Fibroblast of lung (primary cell): ENCODE data around the gene PODN. TPM values are rescaled to one million over a fixed set of nuclear protein-coding genes. Genes with fewer than 3 reads are reported as not detected.

Source experiments
- DNase-seq, 2 donors: peaks; one replicate each; pipeline versions ENCODE4 v3.0.0 to v3.0.0-alpha.2; 2010; ENCODE audit warnings: low read depth in 2 of 2
- H2AFZ ChIP-seq: 2 replicates; pipeline ENCODE4 v1.5.1; 2012; ENCODE audit warnings: low read length, control low read depth, inconsistent platforms
- H3K27ac ChIP-seq: 2 replicates; pipeline ENCODE4 v1.5.1; 2011; ENCODE audit warnings: low read length, control low read depth; ENCODE audit not compliant: insufficient read depth
- H3K27me3 ChIP-seq: 2 replicates; pipeline ENCODE4 v1.5.1; 2011; ENCODE audit warnings: mild to moderate bottlenecking, low read length; ENCODE audit not compliant: control insufficient read depth, insufficient read depth
- H3K36me3 ChIP-seq: 2 replicates; pipeline ENCODE4 v1.5.1; 2011; ENCODE audit warnings: low read length; ENCODE audit not compliant: control insufficient read depth, insufficient read depth
- H3K4me1 ChIP-seq: 2 replicates; pipeline ENCODE4 v1.5.1; 2011; ENCODE audit warnings: low read length; ENCODE audit not compliant: control insufficient read depth, insufficient read depth; ENCODE audit errors: extremely low read depth
- H3K4me2 ChIP-seq: 2 replicates; pipeline ENCODE4 v1.5.1; 2011; ENCODE audit warnings: low read length, control low read depth; ENCODE audit not compliant: insufficient read depth; ENCODE audit errors: extremely low read depth
- H3K4me3 ChIP-seq, 4 experiments: fragments of 200-600 bp in 1 of 4; sonication (generic) in 1 of 4; replicated peaks in 1 of 4; 2 replicates each; pipeline ENCODE4 v1.5.1; 2011 to 2016; ENCODE audit warnings: low read length in 4 of 4, low read depth in 3 of 4, mild to moderate bottlenecking in 3 of 4, control low read depth in 2 of 4, inconsistent platforms in 1 of 4, mixed read lengths in 1 of 4; ENCODE audit not compliant: insufficient read depth in 1 of 4; ENCODE audit errors: control extremely low read depth in 1 of 4
- H3K79me2 ChIP-seq: 2 replicates; pipeline ENCODE4 v1.5.1; 2012; ENCODE audit warnings: mild to moderate bottlenecking, low read length, inconsistent platforms; ENCODE audit not compliant: control insufficient read depth, insufficient read depth
- H3K9ac ChIP-seq: 2 replicates; pipeline ENCODE4 v1.5.1; 2011; ENCODE audit warnings: mild to moderate bottlenecking, low read length, control low read depth; ENCODE audit not compliant: insufficient read depth
- H3K9me3 ChIP-seq: 2 replicates; pipeline ENCODE4 v1.5.1; 2012; ENCODE audit warnings: low read depth, low read length; ENCODE audit not compliant: control insufficient read depth, insufficient read depth
- H4K20me1 ChIP-seq: 2 replicates; pipeline ENCODE4 v1.5.1; 2011; ENCODE audit warnings: low read length; ENCODE audit not compliant: control insufficient read depth, insufficient read depth; ENCODE audit errors: extremely low read depth
- CTCF ChIP-seq, 2 donors: IDR thresholded peaks in 1 of 2; conservative IDR thresholded peaks in 1 of 2; 1 replicate in 1 of 2; 2 replicates in 1 of 2; pipeline ENCODE4 v1.5.1; 2011 to 2012; ENCODE audit warnings: low read length in 2 of 2, control low read depth in 1 of 2, inconsistent platforms in 1 of 2, low read depth in 1 of 2, mild to moderate bottlenecking in 1 of 2
- EZH2 ChIP-seq: IDR thresholded peaks from 2 replicates; pipeline ENCODE4 v1.5.1; 2012; ENCODE audit warnings: low read length, control low read depth, mild to moderate bottlenecking; ENCODE audit errors: missing control alignments
- polyA plus RNA-seq, 2 donors: library from polyadenylated mRNA; depleted of rRNA in 1 of 2; stranded (reverse) in 1 of 2; unstranded in 1 of 2; fragments of >200 nt; gene quantifications; 2 replicates each; pipeline ENCODE4 v1.2.1, GENCODE V29; 2011 to 2012; ENCODE audit warnings: missing spikeins in 1 of 2
- total RNA-seq: library from RNA; depleted of rRNA; stranded (reverse); fragments of >200 nt; gene quantifications from 2 replicates; pipeline ENCODE4 v1.2.1, GENCODE V29; 2014

Gene PODN
- total and polyA plus RNA-seq, 2 donors (not counting 1 experiment from before 2014, with no cell fraction given) = 31.6 to 49.7 TPM

- Histone ChIP-seq H3K4me1 (peaks cover 6% of the 10 kb centered on the region), H3K27me3 (no peaks in the 10 kb centered on the region), H3K9ac (no peak overlapping the region), H4K20me1 (no peaks in the 10 kb centered on the region), H3K79me2 (no peaks in the 10 kb centered on the region), H3K27ac (no peak overlapping the region), H3K36me3 (no peaks in the 10 kb centered on the region), H2AFZ (no peak overlapping the region), H3K4me3 (no peak overlapping the region), H3K4me2 (no peak overlapping the region), H3K9me3 (peaks cover 8% of the 10 kb centered on the region)
- TF ChIP-seq CTCF (conservative IDR thresholded peaks at IDR 0.05 in 1 of 2, IDR thresholded peaks at IDR 0.05 in 1 of 2; ENCODE audit: low read depth in 1 of 2, low read length in 2 of 2) (no peak), EZH2 (no peak)
- DNase-seq = no peak
These were observed 30.8 kb downstream of the PODN start for GRCh38 chr1:53092659-53093450.

GRCh38 chr1:53093451-53093754 lies 31.4 kb downstream of the PODN start:
- no peak overlapping the region for H3K4me2 ChIP-seq
- no peaks in the 10 kb centered on the region for H3K36me3 ChIP-seq
- no peak overlapping the region for H3K4me3 ChIP-seq
- H2AFZ ChIP-seq = no peak overlapping the region
- H3K27me3 ChIP-seq = no peaks in the 10 kb centered on the region
- H4K20me1 ChIP-seq = no peaks in the 10 kb centered on the region
- H3K4me1 ChIP-seq = peaks cover 6% of the 10 kb centered on the region
- no peak overlapping the region for H3K9ac ChIP-seq
- H3K27ac ChIP-seq = no peak overlapping the region
- TF ChIP-seq EZH2 (no peak), CTCF (conservative IDR thresholded peaks at IDR 0.05 in 1 of 2, IDR thresholded peaks at IDR 0.05 in 1 of 2; ENCODE audit: low read depth in 1 of 2, low read length in 2 of 2) (no peak)
- no peak for DNase-seq
- no peaks in the 10 kb centered on the region for H3K79me2 ChIP-seq
- peaks cover 10% of the 10 kb centered on the region for H3K9me3 ChIP-seq

GRCh38 chr1:53093778-53094532 lies 31.9 kb downstream of the PODN start:
- Histone ChIP-seq H3K4me2 (no peak overlapping the region), H3K4me3 (no peak overlapping the region), H3K36me3 (no peaks in the 10 kb centered on the region), H4K20me1 (no peaks in the 10 kb centered on the region), H3K4me1 (peaks cover 3% of the 10 kb centered on the region), H3K9me3 (peaks cover 15% of the 10 kb centered on the region), H3K27ac (no peak overlapping the region), H2AFZ (no peak overlapping the region), H3K9ac (no peak overlapping the region), H3K27me3 (no peaks in the 10 kb centered on the region), H3K79me2 (no peaks in the 10 kb centered on the region)
- TF ChIP-seq EZH2 (no peak), CTCF (conservative IDR thresholded peaks at IDR 0.05 in 1 of 2, IDR thresholded peaks at IDR 0.05 in 1 of 2; ENCODE audit: low read depth in 1 of 2, low read length in 2 of 2) (no peak)
- DNase-seq = no peak
